Measurements from ENCODE around the gene PDSS2. TPM values are rescaled to one million over a fixed set of nuclear protein-coding genes. Genes with fewer than 3 reads are reported as not detected.
A peak's percentile ranks its signal among the peaks of the same experiment; 100 is the strongest.

The PDSS2 gene
- polyA plus RNA-seq, 1 of the 3 experiments (the other 2 are of a cell fraction) = 5.6 TPM

GRCh38 chr6:107179004-107179403 lies 280.4 kb downstream of the PDSS2 start:
- H3K9me2 ChIP-seq = no peaks in the 10 kb centered on the region
- WGBS (ENCODE audit: low lambda C conversion rate) = 98% methylated on average over 5 of the region's 5 CpGs
- DNase-seq = no peak
- H3K79me2 ChIP-seq (ENCODE audit: insufficient read depth) = no peaks in the 10 kb centered on the region
- H3K27me3 ChIP-seq (ENCODE audit: insufficient read depth) = no peaks in the 10 kb centered on the region
- no peak overlapping the region for H3K4me3 ChIP-seq (ENCODE audit: low read depth in 2 of 2, low read length in 1 of 2)
- H3K4me2 ChIP-seq = no peak overlapping the region
- no peaks in the 10 kb centered on the region for H4K20me1 ChIP-seq (ENCODE audit: insufficient read depth)
- ChIA-PET CTCF (interaction anchor here (0.6 to 1.3 kb wide), 7 partner anchors 9 to 1186 kb away, joined by 3 read pairs; no protein-coding TSS in a partner anchor), POLR2A (no interaction called here)
- H3K36me3 ChIP-seq (replicated peaks in 1 of 2; ENCODE audit: control insufficient read depth in 1 of 2, insufficient read depth in 2 of 2, low read length in 1 of 2) = no peaks in the 10 kb centered on the region
- H3K27ac ChIP-seq (ENCODE audit: low read depth in 2 of 2, low read length in 1 of 2) = no peak overlapping the region
- no peak overlapping the region for H2AFZ ChIP-seq (ENCODE audit: low read depth)
- no peak overlapping the region for H3K9ac ChIP-seq
- H3K9me3 ChIP-seq = no peaks in the 10 kb centered on the region
- TF ChIP-seq RAD21 (IDR thresholded peaks at IDR 0.05; ENCODE audit: low read length) (peak; percentile 40; the same call in 1 of the 2 replicates), TEAD4 (IDR thresholded peaks at IDR 0.05; ENCODE audit: borderline replicate concordance, insufficient read depth) (no peak)
- TF ChIP-seq, protein P1, sequence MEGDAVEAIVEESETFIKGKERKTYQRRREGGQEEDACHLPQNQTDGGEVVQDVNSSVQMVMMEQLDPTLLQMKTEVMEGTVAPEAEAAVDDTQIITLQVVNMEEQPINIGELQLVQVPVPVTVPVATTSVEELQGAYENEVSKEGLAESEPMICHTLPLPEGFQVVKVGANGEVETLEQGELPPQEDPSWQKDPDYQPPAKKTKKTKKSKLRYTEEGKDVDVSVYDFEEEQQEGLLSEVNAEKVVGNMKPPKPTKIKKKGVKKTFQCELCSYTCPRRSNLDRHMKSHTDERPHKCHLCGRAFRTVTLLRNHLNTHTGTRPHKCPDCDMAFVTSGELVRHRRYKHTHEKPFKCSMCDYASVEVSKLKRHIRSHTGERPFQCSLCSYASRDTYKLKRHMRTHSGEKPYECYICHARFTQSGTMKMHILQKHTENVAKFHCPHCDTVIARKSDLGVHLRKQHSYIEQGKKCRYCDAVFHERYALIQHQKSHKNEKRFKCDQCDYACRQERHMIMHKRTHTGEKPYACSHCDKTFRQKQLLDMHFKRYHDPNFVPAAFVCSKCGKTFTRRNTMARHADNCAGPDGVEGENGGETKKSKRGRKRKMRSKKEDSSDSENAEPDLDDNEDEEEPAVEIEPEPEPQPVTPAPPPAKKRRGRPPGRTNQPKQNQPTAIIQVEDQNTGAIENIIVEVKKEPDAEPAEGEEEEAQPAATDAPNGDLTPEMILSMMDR (IDR thresholded peaks at IDR 0.05) = peak; percentile 44; the same call in 1 of the 2 replicates
- no peaks in the 10 kb centered on the region for H3F3A ChIP-seq (replicated peaks; ENCODE audit: insufficient read depth)
- peaks cover 0 to 2% of the 10 kb centered on the region in 2 experiments; a peak in 1 of 4 replicates for H3K4me1 ChIP-seq (ENCODE audit: control insufficient read depth in 1 of 2, insufficient read depth in 2 of 2, low read depth in 1 of 2, low read length in 1 of 2)

DNA sequence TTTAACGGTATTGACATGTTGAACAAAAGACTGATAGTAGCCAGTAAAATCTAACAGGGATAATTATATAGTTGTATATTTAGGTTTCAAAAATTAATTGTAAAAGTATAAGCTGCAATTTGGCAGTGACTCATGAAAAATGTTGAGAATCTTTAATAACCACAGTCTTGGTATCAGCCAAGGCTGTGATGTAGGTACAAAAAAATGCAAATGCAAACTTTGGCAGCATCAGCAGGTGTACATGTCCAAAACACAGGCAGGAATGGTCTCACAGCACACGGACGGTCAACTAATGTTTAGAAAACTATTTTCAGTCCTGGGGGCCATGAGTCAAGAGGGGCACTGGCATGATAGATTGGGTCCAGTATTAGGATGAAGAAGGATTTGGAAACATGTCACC lies 285.6 kb downstream of the PDSS2 start:
- no peak overlapping the region for H3K4me2 ChIP-seq
- H3K27me3 ChIP-seq (ENCODE audit: insufficient read depth) = no peaks in the 10 kb centered on the region
- H3K9me2 ChIP-seq = no peaks in the 10 kb centered on the region
- ChIA-PET CTCF (no interaction called here), POLR2A (no interaction called here)
- H3F3A ChIP-seq (replicated peaks; ENCODE audit: insufficient read depth) = no peaks in the 10 kb centered on the region
- no peak overlapping the region for H3K27ac ChIP-seq (ENCODE audit: low read depth in 2 of 2, low read length in 1 of 2)
- H2AFZ ChIP-seq (ENCODE audit: low read depth) = no peak overlapping the region
- no peaks in the 10 kb centered on the region for H3K4me1 ChIP-seq (ENCODE audit: control insufficient read depth in 1 of 2, insufficient read depth in 2 of 2, low read depth in 1 of 2, low read length in 1 of 2)
- H3K79me2 ChIP-seq (ENCODE audit: insufficient read depth) = no peaks in the 10 kb centered on the region
- no peaks in the 10 kb centered on the region for H3K9me3 ChIP-seq
- H3K4me3 ChIP-seq (ENCODE audit: low read depth in 2 of 2, low read length in 1 of 2) = no peak overlapping the region
- TF ChIP-seq TCF12 (IDR thresholded peaks at IDR 0.05) (peak; percentile 16; the same call in 1 of the 2 replicates), JUND (IDR thresholded peaks at IDR 0.05) (peak; percentile 24; the same call in 1 of the 2 replicates), MEF2A (IDR thresholded peaks at IDR 0.05; ENCODE audit: borderline replicate concordance, low read depth) (no peak)
- no peaks in the 10 kb centered on the region for H4K20me1 ChIP-seq (ENCODE audit: insufficient read depth)
- no peaks in the 10 kb centered on the region for H3K36me3 ChIP-seq (replicated peaks in 1 of 2; ENCODE audit: control insufficient read depth in 1 of 2, insufficient read depth in 2 of 2, low read length in 1 of 2)
- 89% methylated on average over 3 of the region's 3 CpGs for WGBS (ENCODE audit: low lambda C conversion rate)
- DNase-seq = no peak
- H3K9ac ChIP-seq = no peak overlapping the region

DNA sequence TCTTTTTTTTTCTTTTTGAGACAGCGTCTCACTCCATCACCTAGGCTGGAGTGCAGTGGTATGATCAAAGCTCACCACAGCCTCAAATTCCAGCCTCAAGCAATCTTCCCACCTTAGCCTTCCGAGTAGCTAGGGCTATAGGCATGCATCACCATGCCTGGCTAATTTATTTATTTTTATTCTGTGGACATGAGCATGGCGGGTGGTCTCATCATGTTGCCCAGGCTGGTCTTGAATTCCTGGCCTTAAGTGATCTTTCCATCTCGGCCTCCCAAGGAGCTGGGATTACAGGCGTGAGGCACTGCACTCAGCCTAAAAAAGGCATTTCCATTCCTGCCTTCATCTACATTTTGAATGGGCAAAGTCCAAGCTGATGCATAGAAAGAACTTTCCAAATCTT lies 287.9 kb downstream of the PDSS2 start:
- Histone ChIP-seq H3K9ac (no peak overlapping the region), H3K9me3 (no peaks in the 10 kb centered on the region), H3K27me3 (ENCODE audit: insufficient read depth) (no peaks in the 10 kb centered on the region), H4K20me1 (ENCODE audit: insufficient read depth) (no peaks in the 10 kb centered on the region), H3K4me2 (no peak overlapping the region), H3K4me1 (ENCODE audit: control insufficient read depth in 1 of 2, insufficient read depth in 2 of 2, low read depth in 1 of 2, low read length in 1 of 2) (no peaks in the 10 kb centered on the region), H3K4me3 (ENCODE audit: low read depth in 2 of 2, low read length in 1 of 2) (no peak overlapping the region), H3F3A (replicated peaks; ENCODE audit: insufficient read depth) (no peaks in the 10 kb centered on the region), H3K27ac (ENCODE audit: low read depth in 2 of 2, low read length in 1 of 2) (no peak overlapping the region), H3K9me2 (no peaks in the 10 kb centered on the region), H2AFZ (ENCODE audit: low read depth) (no peak overlapping the region), H3K79me2 (ENCODE audit: insufficient read depth) (no peaks in the 10 kb centered on the region), H3K36me3 (replicated peaks in 1 of 2; ENCODE audit: control insufficient read depth in 1 of 2, insufficient read depth in 2 of 2, low read length in 1 of 2) (no peaks in the 10 kb centered on the region)
- POLR2A ChIA-PET = no interaction called here
- 86% methylated on average over 5 of the region's 5 CpGs for WGBS (ENCODE audit: low lambda C conversion rate)
- CTCF ChIA-PET = no interaction called here
- no peak for DNase-seq
- no peak for TF ChIP-seq MEF2A (IDR thresholded peaks at IDR 0.05; ENCODE audit: borderline replicate concordance, low read depth)
- TF ChIP-seq NFIC (IDR thresholded peaks at IDR 0.05; ENCODE audit: borderline replicate concordance) = no peak
- TF ChIP-seq CHD2 (IDR thresholded peaks at IDR 0.05; ENCODE audit: low read length, partially characterized antibody) = no peak
- TF ChIP-seq MXI1 (IDR thresholded peaks at IDR 0.05; ENCODE audit: low read depth, low read length) = no peak
- no peak for TF ChIP-seq PBX3 (IDR thresholded peaks at IDR 0.05)
- no peak for TF ChIP-seq TCF12 (IDR thresholded peaks at IDR 0.05)
- TF ChIP-seq GABPA (IDR thresholded peaks at IDR 0.05; ENCODE audit: low read depth) = no peak
- TF ChIP-seq IRF3 (IDR thresholded peaks at IDR 0.05; ENCODE audit: low read depth, low read length) = no peak
- TF ChIP-seq EP300 (IDR thresholded peaks at IDR 0.05; ENCODE audit: borderline replicate concordance in 1 of 2, low read depth in 1 of 2, low read length in 1 of 2) = no peak
- no peak for TF ChIP-seq TEAD4 (IDR thresholded peaks at IDR 0.05; ENCODE audit: borderline replicate concordance, insufficient read depth)
- TF ChIP-seq FOXM1 (IDR thresholded peaks at IDR 0.05; ENCODE audit: low read depth) = no peak
- TF ChIP-seq, protein P2, sequence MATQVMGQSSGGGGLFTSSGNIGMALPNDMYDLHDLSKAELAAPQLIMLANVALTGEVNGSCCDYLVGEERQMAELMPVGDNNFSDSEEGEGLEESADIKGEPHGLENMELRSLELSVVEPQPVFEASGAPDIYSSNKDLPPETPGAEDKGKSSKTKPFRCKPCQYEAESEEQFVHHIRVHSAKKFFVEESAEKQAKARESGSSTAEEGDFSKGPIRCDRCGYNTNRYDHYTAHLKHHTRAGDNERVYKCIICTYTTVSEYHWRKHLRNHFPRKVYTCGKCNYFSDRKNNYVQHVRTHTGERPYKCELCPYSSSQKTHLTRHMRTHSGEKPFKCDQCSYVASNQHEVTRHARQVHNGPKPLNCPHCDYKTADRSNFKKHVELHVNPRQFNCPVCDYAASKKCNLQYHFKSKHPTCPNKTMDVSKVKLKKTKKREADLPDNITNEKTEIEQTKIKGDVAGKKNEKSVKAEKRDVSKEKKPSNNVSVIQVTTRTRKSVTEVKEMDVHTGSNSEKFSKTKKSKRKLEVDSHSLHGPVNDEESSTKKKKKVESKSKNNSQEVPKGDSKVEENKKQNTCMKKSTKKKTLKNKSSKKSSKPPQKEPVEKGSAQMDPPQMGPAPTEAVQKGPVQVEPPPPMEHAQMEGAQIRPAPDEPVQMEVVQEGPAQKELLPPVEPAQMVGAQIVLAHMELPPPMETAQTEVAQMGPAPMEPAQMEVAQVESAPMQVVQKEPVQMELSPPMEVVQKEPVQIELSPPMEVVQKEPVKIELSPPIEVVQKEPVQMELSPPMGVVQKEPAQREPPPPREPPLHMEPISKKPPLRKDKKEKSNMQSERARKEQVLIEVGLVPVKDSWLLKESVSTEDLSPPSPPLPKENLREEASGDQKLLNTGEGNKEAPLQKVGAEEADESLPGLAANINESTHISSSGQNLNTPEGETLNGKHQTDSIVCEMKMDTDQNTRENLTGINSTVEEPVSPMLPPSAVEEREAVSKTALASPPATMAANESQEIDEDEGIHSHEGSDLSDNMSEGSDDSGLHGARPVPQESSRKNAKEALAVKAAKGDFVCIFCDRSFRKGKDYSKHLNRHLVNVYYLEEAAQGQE (IDR thresholded peaks at IDR 0.05; ENCODE audit: low read depth, low read length) = no peak
- no peak for TF ChIP-seq ELF1 (IDR thresholded peaks at IDR 0.05)
